Effector memory CD8-positive, alpha-beta T cell (primary cell): ENCODE results near the gene SRRM4.
"Not testable (repeated sequence)": the region's sequence is repeated elsewhere in the genome, so short reads cannot be mapped to it uniquely, and the experiment has no call there.

Experiments used
- ATAC-seq: fragments of 150-1000 bp; cut with Tn5 transposase; replicated peaks from 2 replicates; pipeline ENCODE4 v1.10.0; 2021; ENCODE audit warnings: mild to moderate bottlenecking, moderate library complexity
- DNase-seq, 3 experiments: peaks; one replicate each; pipeline ENCODE4 v3.0.0; 2021
- H3K27ac Mint-ChIP-seq, 2 donors: one replicate each; pipeline ENCODE4 v1.8.0; 2022; ENCODE audit warnings: mild to moderate bottlenecking in 2 of 2, mixed read lengths in 2 of 2, moderate library complexity in 2 of 2
- H3K27me3 Mint-ChIP-seq, 2 donors: one replicate each; pipeline ENCODE4 v1.8.0; 2022; ENCODE audit warnings: mixed read lengths in 2 of 2
- H3K36me3 Mint-ChIP-seq: one replicate; pipeline ENCODE4 v1.8.0; 2022; ENCODE audit warnings: mild to moderate bottlenecking, moderate library complexity, mixed read lengths; ENCODE audit not compliant: insufficient read depth
- H3K4me1 Mint-ChIP-seq, 2 donors: one replicate each; pipeline ENCODE4 v1.8.0; 2022; ENCODE audit warnings: low read depth in 2 of 2, mixed read lengths in 2 of 2
- H3K4me3 Mint-ChIP-seq, 2 donors: one replicate each; pipeline ENCODE4 v1.8.0; 2022; ENCODE audit warnings: mild to moderate bottlenecking in 2 of 2, mixed read lengths in 2 of 2, moderate library complexity in 2 of 2
- H3K9me3 Mint-ChIP-seq, 2 donors: one replicate each; pipeline ENCODE4 v1.8.0; 2022; ENCODE audit warnings: mixed read lengths in 2 of 2

Gene SRRM4

DNA sequence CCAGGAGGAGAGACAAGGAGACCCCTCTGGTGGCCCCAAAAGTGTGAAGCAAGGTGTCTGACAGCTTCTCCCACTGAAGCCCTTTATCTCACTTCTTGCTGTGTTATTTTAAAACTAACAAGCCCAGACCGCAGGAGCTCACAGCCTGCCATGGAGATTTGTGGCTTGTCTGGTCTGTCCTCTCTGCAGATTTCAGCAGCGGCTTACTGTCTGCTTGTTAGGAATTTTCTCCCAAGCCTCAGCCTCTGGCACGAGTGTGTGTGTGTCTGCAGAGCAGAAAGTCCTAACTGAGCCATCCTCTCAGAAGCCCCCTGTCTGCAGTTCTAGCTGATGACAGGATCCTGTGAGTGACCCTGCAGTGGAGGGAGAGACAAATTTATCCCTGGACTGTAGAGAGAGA lies 109.5 kb downstream of the SRRM4 start:
- no peak overlapping the region for H3K27ac Mint-ChIP-seq
- H3K4me1 Mint-ChIP-seq = no peaks in the 10 kb centered on the region
- peaks cover 6 to 22% of the 10 kb centered on the region in 2 donors for H3K9me3 Mint-ChIP-seq
- no peak for DNase-seq
- peaks cover 8 to 18% of the 10 kb centered on the region in 2 donors for H3K27me3 Mint-ChIP-seq
- no peak for ATAC-seq
- H3K36me3 Mint-ChIP-seq = no peaks in the 10 kb centered on the region
- no peak overlapping the region for H3K4me3 Mint-ChIP-seq

DNA sequence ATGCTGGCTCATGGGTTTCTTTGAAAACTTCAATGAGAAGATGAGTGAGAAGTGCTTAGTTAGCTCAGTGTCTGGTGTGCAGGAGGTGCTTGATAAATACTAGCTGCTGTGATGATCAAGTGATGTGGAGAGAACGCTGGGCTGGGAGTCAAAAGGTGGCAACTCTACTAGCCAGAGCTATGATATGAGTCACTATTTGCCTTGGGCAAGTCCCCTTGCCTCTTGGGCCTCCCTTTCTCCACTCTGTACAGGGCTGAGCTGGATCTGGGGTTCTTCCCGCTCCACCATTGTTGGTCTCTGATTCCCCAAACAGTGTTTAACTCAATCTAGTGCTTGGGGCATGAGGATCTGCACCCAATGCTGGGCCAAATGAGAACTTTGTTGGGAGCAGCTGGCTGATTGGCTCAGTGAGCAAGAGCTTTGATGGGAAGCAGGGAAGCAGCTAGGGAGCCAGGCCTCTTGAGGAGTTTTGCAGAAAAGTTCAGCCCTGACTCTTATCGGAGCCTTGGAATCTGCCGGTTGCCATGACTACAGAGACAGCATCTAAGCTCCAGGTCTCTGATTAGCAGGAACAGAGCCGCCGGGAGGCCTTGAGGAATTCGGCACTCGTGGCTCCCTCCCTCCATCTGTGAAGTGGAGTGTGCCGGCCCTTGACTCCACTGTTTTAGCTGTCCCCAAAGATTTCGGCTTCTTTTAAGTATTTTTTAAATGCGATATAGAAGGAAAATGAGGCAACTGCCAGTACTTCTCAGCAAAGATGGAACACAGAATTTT lies 115.3 kb downstream of the SRRM4 start:
- H3K27me3 Mint-ChIP-seq = peaks cover 8 to 18% of the 10 kb centered on the region in 2 donors
- no peaks in the 10 kb centered on the region for H3K36me3 Mint-ChIP-seq
- H3K27ac Mint-ChIP-seq = no peak overlapping the region
- ATAC-seq = no peak
- no peaks in the 10 kb centered on the region for H3K4me1 Mint-ChIP-seq
- DNase-seq = no peak
- H3K9me3 Mint-ChIP-seq = peaks cover 2 to 30% of the 10 kb centered on the region in 2 donors
- no peak overlapping the region for H3K4me3 Mint-ChIP-seq

DNA sequence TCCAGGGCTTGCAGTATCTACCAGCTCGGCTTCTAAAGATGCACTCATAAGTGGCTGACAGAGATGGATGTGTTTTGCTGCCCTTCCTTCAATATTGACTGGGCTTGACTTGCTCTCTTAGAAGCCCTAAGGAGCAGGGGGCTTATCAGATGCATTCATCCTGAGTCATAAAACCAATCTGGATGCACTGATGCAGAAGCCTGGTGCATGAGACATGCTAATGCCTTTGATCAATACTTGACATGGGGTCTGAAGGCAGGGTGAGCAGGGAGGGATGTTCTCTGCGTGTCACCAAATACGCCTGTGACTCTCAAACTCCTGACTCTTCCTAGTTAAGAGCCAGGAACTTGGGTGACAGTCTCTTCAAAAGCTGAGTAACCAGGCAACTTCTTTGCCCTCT lies 119.6 kb downstream of the SRRM4 start:
- ATAC-seq = no peak
- DNase-seq = no peak
- Mint-ChIP-seq H3K4me1 (no peaks in the 10 kb centered on the region), H3K27ac (no peak overlapping the region), H3K27me3 (no peaks in the 10 kb centered on the region), H3K9me3 (peaks cover 0 to 8% of the 10 kb centered on the region in 2 donors), H3K4me3 (no peak overlapping the region), H3K36me3 (no peaks in the 10 kb centered on the region)

DNA sequence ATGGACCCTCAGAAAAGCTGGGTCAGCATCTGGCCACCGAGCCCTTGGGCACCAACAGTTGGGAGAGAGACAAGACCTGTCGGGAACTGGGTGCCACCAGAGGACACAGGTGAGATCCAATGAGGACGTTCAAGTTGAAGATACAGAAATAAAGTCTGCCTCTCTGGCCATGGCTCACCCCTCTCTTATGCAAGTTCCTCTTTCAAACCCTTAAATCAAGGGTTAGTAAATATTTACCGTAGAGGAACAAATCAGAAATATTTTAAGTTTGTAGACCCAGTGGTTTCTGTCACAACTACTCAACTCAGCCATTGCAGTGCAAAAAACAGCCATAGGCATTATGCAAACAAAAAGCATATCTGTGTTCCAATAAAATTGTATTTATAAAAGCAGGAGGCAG lies 120.9 kb downstream of the SRRM4 start:
- Mint-ChIP-seq H3K36me3 (no peaks in the 10 kb centered on the region), H3K4me1 (no peaks in the 10 kb centered on the region), H3K9me3 (peaks cover 0 to 8% of the 10 kb centered on the region in 2 donors), H3K27ac (no peak overlapping the region), H3K4me3 (no peak overlapping the region), H3K27me3 (no peaks in the 10 kb centered on the region)
- DNase-seq (no peak), ATAC-seq (no peak)

DNA sequence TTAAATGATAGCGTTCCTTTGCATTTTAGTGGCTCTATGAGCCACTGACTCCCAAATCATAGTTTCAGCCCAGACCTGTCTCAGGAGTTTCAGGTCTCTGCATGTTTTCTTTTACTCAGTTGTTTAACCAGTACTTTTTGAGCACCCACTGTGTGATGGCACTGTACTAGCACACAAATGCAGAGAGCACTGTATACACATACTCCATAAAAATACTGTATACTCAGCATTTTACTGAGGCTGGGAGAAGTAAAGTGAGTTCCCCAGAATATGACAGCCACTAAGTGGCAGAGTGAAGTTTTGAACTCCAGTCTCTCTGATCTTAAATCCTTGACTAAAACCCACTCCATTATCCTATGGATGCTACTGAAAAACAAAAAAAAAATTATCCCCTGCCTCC lies 121.4 kb downstream of the SRRM4 start:
- H3K4me3 Mint-ChIP-seq = no peak overlapping the region
- H3K36me3 Mint-ChIP-seq = no peaks in the 10 kb centered on the region
- H3K27me3 Mint-ChIP-seq = no peaks in the 10 kb centered on the region
- no peaks in the 10 kb centered on the region for H3K4me1 Mint-ChIP-seq
- no peak overlapping the region for H3K27ac Mint-ChIP-seq
- no peak for DNase-seq
- no peak for ATAC-seq
- peaks cover 0 to 3% of the 10 kb centered on the region in 2 donors for H3K9me3 Mint-ChIP-seq

DNA sequence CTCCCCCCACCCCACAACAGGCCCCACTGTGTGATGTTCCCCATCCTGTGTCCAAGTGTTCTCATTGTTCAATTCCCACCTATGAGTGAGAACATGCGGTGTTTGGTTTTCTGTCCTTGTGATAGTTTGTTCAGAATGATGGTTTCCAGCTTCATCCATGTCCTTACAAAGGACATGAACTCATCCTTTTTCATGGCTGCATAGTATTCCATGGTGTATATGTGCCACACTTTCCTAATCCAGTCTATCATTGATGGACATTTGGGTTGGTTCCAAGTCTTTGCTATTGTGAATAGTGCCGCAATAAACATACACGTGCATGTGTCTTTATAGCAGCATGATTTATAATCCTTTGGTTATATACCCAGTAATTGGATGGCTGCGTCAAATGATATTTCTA lies 123.6 kb downstream of the SRRM4 start:
- H3K27me3 Mint-ChIP-seq, H3K36me3 Mint-ChIP-seq, ATAC-seq, H3K27ac Mint-ChIP-seq, DNase-seq, H3K4me3 Mint-ChIP-seq, H3K9me3 Mint-ChIP-seq, H3K4me1 Mint-ChIP-seq: not testable (repeated sequence)

DNA sequence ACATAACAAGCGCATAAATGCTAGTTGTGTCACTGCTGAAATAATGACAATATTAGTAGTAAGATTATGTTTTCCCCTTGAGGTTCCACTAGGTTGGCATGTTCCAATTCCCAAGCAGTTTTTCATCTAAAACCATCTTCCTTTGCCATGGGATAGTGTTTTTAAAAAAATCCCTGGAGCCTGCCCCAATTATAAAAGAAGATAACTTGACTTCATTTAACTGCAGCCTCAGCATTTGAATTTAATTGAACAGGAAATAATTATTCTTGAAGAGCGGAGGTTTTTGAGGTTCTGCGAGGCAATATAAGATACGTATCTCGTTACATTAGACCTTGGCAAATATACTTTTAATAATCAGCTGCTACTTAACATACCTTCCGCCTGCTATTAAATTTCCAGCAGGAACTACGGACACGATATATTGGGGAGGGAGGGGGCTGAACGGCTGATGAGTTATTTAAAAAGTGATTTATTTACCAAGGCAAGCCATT lies 132.2 kb downstream of the SRRM4 start:
- Mint-ChIP-seq H3K4me3 (no peak overlapping the region), H3K9me3 (peaks cover 0 to 7% of the 10 kb centered on the region in 2 donors), H3K36me3 (no peaks in the 10 kb centered on the region), H3K4me1 (no peaks in the 10 kb centered on the region), H3K27me3 (peaks cover 0 to 9% of the 10 kb centered on the region in 2 donors), H3K27ac (no peak overlapping the region)
- ATAC-seq (no peak), DNase-seq (no peak)

DNA sequence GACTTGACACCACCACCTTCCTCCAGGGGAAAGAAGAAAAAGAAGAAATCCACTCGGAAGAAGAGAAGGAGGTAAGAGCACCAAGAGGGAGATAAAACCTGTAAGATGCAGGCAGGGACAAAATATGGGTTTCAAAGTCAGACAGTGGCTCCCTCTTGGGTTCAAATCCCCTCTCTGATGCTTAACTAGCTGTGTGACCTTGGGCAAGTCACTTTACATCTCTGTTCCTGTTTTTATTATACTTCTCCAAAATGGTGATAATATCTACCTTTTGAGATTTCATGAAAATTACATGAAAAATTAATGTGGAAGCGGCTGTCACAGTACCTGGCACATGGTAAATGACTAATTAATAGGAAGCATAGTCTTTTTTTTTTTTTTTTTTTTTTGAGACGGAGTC lies 133.0 kb downstream of the SRRM4 start:
- no peak for DNase-seq
- no peak for ATAC-seq
- Mint-ChIP-seq H3K4me3 (no peak overlapping the region), H3K9me3 (peaks cover 0 to 5% of the 10 kb centered on the region in 2 donors), H3K27ac (no peak overlapping the region), H3K36me3 (no peaks in the 10 kb centered on the region), H3K27me3 (peaks cover 0 to 9% of the 10 kb centered on the region in 2 donors), H3K4me1 (no peaks in the 10 kb centered on the region)

DNA sequence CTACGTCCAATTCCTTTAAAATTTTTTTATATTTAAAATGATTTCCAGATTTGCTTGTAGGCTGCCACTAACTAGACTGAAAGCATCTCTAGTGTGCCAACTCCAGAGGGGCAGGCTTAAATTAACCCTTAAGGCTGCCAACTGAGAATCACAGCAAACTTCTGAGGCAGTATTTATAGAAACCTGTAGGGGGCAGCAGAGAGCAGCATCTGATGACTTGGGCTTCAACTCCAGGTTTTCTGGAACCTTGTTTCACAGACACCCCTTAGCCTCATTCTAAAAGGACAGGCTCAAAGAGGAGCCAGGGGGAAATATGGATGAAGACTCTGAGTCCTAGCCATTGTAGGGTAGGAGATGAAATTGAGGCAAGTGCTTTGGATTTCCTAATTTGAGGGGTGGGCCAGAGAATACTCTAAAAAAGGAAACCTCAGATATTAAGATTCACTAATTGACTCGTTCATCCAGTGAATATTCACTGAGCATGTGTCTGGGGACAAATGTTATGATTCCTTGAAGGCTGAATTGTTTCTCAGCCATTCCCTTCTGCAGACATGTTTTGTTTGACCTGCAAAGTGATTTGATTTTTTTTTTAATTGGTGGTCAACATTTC lies 134.1 kb downstream of the SRRM4 start:
- DNase-seq = no peak
- Mint-ChIP-seq H3K27ac (no peak overlapping the region), H3K4me1 (no peaks in the 10 kb centered on the region), H3K36me3 (no peaks in the 10 kb centered on the region), H3K4me3 (no peak overlapping the region), H3K27me3 (peaks cover 0 to 9% of the 10 kb centered on the region in 2 donors), H3K9me3 (no peaks in the 10 kb centered on the region)
- no peak for ATAC-seq

DNA sequence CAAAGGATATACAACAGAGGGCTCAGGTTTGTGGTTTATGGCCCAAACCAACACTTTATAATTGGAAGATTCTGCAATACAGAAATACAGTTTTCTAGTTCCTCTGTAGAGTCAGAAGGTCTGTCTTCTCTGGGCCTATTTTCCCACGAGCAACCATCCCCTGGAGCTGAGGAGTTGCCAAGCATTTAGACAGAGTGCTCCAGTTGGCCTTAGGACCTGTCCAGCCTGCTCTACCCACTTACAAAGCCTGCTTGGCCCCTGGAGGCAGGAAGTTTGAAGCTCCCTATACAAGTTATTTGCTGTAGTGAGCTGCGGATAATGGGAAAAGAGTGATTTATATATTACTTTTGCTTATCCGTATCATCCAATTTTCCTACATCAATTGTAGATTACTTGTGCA lies 136.6 kb downstream of the SRRM4 start:
- Mint-ChIP-seq H3K36me3 (no peaks in the 10 kb centered on the region), H3K27me3 (no peaks in the 10 kb centered on the region), H3K27ac (no peak overlapping the region), H3K4me3 (no peak overlapping the region), H3K4me1 (no peaks in the 10 kb centered on the region), H3K9me3 (no peaks in the 10 kb centered on the region)
- ATAC-seq = no peak
- no peak for DNase-seq

DNA sequence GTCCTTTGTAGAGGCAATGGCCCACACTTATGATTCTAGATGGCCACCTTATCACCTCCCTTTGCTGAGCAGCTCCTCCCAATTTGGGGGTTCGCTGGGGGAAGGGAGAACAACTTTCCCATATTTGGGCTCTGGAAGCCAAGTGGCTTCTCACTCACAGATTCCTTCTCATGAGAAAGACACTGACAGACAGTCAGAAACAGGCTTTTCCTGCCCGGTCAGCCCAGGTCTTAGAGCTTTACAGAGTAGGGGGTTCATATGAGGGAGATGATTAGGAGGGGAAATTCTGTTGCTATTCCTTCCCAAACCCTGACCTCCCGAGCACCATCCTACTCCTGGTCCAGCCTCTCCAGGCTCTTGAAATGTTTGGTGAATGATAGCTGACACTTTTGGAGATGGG lies 137.3 kb downstream of the SRRM4 start:
- Mint-ChIP-seq H3K9me3 (no peaks in the 10 kb centered on the region), H3K4me3 (no peak overlapping the region), H3K27ac (no peak overlapping the region), H3K4me1 (no peaks in the 10 kb centered on the region), H3K36me3 (no peaks in the 10 kb centered on the region), H3K27me3 (no peaks in the 10 kb centered on the region)
- DNase-seq (no peak), ATAC-seq (no peak)

DNA sequence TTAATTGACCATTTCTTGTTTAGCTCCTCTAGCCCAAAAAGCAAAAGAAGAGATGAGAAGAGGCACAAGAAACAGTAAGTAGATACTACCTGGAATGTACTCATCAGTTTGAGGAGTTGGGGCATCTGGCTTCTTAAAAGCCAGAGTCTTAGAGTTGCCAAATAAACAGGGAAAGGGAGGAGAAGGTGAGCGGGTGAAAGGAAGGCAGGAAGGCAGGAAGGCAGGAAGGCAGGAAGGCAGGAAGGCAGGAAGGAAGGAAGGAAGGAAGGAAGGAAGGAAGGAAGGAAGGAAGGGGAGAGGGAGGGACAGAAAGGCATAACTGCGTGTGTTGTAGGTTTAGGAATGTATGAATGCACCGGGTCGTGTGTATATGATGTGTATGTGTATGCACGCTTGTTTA lies 140.7 kb downstream of the SRRM4 start:
- no peak overlapping the region for H3K4me3 Mint-ChIP-seq
- no peak overlapping the region for H3K27ac Mint-ChIP-seq
- no peak for ATAC-seq
- DNase-seq = no peak
- no peaks in the 10 kb centered on the region for H3K4me1 Mint-ChIP-seq
- no peaks in the 10 kb centered on the region for H3K9me3 Mint-ChIP-seq
- no peaks in the 10 kb centered on the region for H3K27me3 Mint-ChIP-seq
- no peaks in the 10 kb centered on the region for H3K36me3 Mint-ChIP-seq

DNA sequence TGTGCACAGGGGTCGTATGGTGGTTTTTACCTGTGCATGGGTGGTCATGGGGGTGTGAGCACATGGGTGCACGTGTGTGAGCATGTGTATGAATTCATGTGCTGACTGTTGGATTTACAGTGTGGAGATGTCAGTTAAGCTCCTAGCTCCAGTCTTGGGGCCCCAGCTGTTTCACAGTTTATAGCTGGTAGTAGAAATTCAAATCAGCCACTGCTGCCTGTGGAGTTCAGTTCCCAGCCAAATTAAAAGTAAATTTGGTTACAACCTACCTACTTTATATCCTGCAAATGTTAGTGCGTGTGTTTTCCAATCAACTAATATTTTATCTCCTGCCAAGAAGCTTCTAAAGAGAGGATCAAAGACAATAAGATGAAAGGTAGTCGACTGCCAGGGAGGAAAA lies 141.4 kb downstream of the SRRM4 start:
- no peak overlapping the region for H3K4me3 Mint-ChIP-seq

DNA sequence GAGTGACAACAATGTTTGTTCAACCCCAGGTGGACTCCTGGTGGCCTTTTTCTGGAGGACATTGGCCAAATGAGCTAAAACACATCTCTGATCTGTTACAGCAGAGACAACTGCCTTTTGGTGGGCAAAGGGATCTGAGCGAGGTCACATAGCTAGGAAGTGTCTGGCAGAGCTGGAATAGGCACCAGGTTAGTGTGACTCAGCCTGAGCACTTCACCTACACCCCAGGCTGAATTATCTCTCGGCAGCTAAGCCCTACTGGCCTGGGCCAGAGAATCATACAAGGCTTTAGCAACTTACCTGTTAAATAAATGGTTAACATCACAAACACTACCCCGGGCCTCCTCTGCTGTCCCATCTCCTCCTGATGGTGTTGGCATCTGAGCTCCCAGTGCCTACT lies 147.2 kb downstream of the SRRM4 start:
- H3K36me3 Mint-ChIP-seq = no peaks in the 10 kb centered on the region
- H3K9me3 Mint-ChIP-seq = peaks cover 4 to 12% of the 10 kb centered on the region in 2 donors
- H3K4me3 Mint-ChIP-seq = no peak overlapping the region
- H3K4me1 Mint-ChIP-seq = no peaks in the 10 kb centered on the region
- no peak overlapping the region for H3K27ac Mint-ChIP-seq
- DNase-seq (no peak), ATAC-seq (no peak)
- H3K27me3 Mint-ChIP-seq = no peaks in the 10 kb centered on the region

More for the DNA sequence above, 141.4 kb downstream of the SRRM4 start:
- Mint-ChIP-seq H3K9me3 (no peaks in the 10 kb centered on the region), H3K27ac (no peak overlapping the region), H3K27me3 (no peaks in the 10 kb centered on the region), H3K4me1 (no peaks in the 10 kb centered on the region), H3K36me3 (no peaks in the 10 kb centered on the region)
- no peak for ATAC-seq
- no peak for DNase-seq
